D721Med (cell line): ENCODE measurements around the gene CWC27.

Source experiments
- DNase-seq: peaks from one replicate; pipeline ENCODE4 v3.0.0; 2011; ENCODE audit warnings: low spot score; ENCODE audit not compliant: insufficient read length
- FAIRE-seq: peaks from 2 replicates; lab custom pipeline; 2011; peaks lifted over from hg19 to GRCh38; lab: Jason Lieb, UNC
- CTCF ChIP-seq: IDR thresholded peaks from 2 replicates; pipeline ENCODE4 v1.5.1; 2012; ENCODE audit warnings: mild to moderate bottlenecking, control low read depth; ENCODE audit not compliant: insufficient read depth; ENCODE audit errors: missing control alignments

The CWC27 gene

GRCh38 chr5:64971990-64972389 is 203.3 kb downstream of the CWC27 start:
- no peak for TF ChIP-seq CTCF
- no peak for DNase-seq
- FAIRE-seq, result no peak

GRCh38 chr5:64972591-64972990 is 203.9 kb downstream of the CWC27 start:
- no peak for TF ChIP-seq CTCF
- no peak for DNase-seq
- FAIRE-seq, result no peak

- no peak for FAIRE-seq
- no peak for TF ChIP-seq CTCF
- no peak for DNase-seq
These were observed 204.5 kb downstream of the CWC27 start for GRCh38 chr5:64973215-64973614.

- no peak for TF ChIP-seq CTCF
These were observed 209.0 kb downstream of the CWC27 start for GRCh38 chr5:64977779-64978178.

GRCh38 chr5:64978546-64978945 is 209.8 kb downstream of the CWC27 start:
- no peak for TF ChIP-seq CTCF
- FAIRE-seq, result no peak
- DNase-seq, result no peak

More at GRCh38 chr5:64977779-64978178, 209.0 kb downstream of the CWC27 start:
- DNase-seq (no peak), FAIRE-seq (no peak)

- no peak for FAIRE-seq
- no peak for DNase-seq
- no peak for TF ChIP-seq CTCF
These were observed 210.8 kb downstream of the CWC27 start for GRCh38 chr5:64979531-64979930.

- DNase-seq, result no peak
- TF ChIP-seq CTCF, result no peak
- no peak for FAIRE-seq
These were observed 211.4 kb downstream of the CWC27 start for GRCh38 chr5:64980176-64980575.
